ENCODE results near the gene ISL1.

GRCh38 chr5:51397996-51398395 lies 14.7 kb downstream of the ISL1 start:
- no peak for TF ChIP-seq CTCF (conservative IDR thresholded peaks at IDR 0.05; ENCODE audit: low read depth, low read length)
- TF ChIP-seq EZH2 (IDR thresholded peaks at IDR 0.05; ENCODE audit: borderline replicate concordance, low read depth, low read length, poor library complexity, severe bottlenecking): no peak
